LoVo (cell line): ENCODE results near the gene PFKM.
"Not testable (repeated sequence)": the region's sequence is repeated elsewhere in the genome, so short reads cannot be mapped to it uniquely, and the experiment has no call there.

Experiments
- DNase-seq: peaks from one replicate; pipeline ENCODE4 v3.0.0-alpha.2; 2016; ENCODE audit warnings: low spot score

The PFKM gene

DNA sequence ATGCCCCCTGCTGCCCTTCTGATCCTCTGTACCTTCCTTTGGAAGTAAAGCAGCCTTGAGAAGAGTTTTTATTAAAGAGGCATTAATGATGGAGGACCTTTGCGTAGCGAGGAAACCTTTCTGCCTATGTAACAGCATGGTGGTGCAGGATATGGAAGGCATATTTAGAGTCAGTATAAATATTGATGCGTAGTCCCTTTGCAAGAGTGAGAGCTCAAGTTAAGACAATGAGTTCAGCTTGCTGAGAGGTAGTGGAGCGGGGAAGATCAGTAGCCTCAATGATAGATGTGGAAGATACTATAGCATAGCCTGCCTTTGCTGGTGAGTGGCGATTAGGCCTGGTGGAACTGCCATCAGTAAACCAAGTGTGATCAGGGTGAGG lies 7.9 kb upstream of the PFKM start:
- not testable (repeated sequence) for DNase-seq

DNA sequence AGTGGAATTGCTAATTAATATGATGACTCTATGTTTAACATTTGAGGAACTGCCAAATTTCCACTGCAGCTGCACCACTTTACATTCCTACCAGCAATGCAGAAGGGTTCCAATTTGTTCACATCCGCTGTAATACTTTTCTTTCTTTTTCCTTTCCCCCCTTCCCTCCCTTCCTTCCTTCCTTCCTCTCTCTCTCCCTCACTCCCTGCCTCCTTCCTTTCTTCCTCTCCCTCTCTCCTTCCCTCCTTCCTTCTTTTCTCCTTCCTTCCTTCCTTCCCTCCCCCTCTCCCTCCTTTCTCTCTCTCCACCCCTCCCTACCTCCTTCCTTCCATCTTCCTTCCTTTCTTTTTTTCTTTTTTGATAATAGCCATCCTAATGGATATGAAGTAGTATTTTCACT lies 3.2 kb upstream of the PFKM start:
- no peak for DNase-seq

DNA sequence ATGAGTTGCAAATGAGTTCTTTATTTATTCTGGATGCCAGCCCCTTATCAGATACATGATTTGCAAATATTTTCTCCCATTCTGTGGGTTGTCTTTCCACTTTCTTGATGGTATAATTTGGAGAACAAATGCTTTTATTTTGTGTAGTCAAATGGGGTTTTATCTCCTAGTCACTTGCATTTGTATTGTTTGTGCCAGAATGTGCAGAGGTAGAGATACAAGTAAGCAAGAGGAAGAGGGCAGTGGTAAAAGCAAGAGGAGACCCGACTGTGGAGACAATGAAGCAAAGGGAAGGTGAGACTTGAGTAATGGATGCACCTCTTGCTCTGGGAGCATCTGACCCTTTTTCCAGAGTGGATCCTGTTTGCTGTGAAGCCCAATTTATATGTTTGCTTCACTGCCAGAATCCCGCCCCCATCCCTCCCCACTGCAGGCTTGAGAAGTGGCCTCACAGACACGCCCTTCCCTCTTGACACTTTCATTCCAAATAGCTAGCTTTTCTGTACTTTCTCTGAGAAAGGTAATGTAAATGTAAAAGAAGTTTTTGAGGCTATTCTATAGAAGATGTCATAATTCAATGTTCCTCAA lies 786 bp upstream of the PFKM start:
- peak; percentile 12 for DNase-seq

DNA sequence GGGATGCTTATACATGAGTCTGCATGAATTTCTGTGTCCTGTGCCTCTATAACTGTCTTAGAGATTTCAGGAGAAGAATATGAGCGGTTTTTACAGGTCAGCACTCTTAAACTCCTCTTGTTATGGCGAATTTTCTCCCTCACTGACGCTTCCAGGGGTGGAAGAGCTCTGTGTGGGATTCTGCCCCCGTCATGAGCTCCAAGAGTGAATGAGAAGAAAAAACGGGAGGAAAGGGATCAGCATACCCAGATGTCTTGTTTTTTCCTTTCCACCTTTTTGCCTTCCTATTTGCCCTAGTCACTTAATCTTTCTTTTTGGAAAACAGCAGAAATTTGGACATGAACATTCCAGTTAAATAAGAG lies 651 bp downstream of the PFKM start:
- DNase-seq, result no peak

DNA sequence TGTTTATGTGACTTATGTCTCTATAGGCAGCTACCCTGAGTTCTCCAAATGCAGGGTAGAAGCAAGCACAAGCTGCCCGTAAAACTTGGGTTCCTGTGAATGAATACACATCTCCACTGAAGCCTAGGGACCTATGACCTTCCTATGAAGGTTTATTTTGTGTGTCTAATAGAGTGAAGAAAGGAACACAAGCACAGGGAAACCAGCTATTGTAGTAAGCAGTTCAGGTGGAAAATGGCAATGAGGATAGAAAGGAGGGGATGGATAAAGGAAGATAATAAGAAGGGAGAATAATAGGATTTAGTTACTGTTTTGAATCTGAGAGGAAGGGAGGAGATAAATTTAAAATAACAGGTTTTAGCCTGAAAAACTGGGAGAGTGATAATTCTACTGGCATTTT lies 2.4 kb downstream of the PFKM start:
- DNase-seq, result no peak

DNA sequence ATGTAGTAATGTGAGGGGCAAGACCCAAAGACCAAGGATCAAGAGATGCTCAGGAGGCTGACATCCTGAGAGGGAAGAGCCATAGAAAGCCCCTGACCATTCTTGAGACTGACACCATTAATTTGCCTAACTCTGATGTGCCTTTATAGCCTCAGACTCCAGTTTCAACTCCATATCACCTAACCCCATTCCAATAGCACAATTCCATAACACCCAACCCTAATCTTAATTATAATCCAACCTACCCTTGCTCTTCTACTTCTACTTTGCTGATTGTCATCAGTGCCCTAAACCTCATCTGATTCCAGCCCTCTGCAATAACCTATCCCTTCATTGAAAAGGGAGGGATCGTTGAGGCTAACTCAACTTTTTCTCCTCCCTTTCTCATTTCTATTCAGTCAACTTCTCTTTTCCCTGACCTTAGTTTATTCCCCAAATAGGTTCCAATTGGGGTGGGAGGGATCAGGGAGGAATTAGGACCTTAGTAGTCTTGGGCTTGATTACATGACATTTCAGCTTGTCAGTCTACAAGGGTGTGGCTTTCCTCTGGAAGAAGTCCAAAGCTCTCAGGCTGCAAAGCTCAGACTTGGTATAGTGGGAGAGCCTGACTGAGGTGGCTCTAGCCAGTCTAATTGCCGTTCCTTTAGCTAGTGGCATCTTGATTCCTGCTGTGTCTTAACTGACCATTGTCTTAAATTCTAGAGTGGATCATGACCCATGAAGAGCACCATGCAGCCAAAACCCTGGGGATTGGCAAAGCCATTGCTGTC lies 3.1 kb downstream of the PFKM start:
- no peak for DNase-seq

DNA sequence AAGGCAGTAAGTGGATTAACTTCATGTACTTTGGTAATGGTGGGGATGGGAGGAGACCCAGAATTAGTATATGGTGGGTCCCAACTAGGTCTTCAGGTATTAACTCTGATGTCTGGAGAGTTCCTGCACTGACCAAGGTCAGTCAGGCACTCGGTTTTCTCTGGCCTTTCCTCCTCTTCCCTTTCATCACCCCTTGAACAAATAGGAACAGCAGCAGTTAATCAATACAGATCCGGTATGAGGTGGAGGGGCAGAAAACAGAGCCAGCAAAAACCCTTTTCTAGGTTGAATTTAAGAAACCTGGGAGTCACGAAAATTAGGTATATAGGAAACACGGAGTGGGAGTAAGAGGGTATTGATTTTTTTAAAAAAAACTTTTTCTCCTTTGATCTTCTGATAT lies 4.0 kb downstream of the PFKM start:
- no peak for DNase-seq

DNA sequence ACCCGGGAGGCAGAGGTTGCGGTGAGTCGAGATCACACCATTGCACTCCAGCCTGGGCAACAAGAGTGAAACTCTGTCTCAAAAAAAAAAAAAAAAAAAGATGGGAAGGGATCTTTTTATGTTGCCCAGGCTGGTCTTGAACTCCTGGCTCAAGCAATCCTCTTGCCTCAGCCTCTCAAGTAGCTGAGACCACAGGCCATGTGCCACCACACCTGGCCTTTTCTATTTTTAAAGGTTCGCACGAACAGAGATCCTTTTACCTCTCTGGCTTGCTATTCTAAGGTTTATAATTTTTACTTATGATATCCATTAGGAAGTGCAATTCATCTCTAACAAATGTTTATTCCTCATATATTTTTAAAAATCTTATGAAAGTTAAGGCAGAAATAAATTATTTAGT lies 6.4 kb downstream of the PFKM start:
- not testable (repeated sequence) for DNase-seq

DNA sequence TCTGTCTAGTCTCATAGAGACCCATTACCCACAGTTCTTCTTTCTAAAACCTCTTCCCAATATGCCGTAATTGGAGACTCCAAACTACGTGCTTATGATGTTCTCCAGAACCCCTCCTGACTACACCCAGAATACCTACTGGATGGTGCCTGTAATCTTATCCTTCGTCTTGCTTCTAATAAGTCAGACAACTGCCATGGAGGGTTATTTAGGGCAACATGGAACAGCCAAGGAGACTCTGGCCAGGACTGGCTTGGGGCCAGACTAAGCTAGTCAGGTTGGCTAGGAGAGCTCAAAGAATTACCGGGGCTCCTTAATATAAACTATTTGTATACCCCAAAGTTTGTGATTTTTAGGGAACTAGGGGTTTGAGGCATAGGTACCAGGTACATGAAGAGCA lies 6.8 kb downstream of the PFKM start:
- no peak for DNase-seq

DNA sequence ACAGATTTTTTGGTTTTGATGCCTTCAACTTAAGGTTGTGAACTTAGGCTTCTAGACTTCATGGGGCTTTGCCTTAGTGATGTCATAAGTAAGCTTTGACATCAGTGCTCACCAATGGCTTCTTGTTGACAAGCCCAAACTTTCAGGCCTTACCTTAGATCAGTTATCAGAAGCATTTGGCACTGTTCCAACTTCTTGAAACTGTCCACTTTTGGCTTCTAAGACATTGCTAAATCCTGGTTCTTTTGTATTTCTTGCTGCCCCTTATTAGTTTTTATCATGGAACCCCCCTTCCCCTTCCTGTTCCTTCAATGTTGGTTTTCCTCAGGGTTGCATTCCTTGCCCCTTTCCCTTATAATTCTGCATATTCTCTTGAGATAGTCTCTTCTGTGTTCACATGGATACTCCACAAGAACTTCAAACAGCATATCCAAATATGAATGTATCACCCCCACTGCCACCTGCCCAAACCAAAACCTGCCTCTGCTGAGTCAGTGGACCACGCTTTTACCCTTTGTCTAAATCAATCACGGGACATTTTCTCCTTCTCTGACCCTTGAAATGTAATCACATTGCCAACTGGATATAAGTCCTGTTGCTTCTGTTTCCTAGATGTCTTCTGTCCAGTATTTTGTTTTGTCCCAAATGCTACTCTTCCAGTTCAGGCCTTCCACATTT lies 7.9 kb downstream of the PFKM start:
- DNase-seq, result no peak

DNA sequence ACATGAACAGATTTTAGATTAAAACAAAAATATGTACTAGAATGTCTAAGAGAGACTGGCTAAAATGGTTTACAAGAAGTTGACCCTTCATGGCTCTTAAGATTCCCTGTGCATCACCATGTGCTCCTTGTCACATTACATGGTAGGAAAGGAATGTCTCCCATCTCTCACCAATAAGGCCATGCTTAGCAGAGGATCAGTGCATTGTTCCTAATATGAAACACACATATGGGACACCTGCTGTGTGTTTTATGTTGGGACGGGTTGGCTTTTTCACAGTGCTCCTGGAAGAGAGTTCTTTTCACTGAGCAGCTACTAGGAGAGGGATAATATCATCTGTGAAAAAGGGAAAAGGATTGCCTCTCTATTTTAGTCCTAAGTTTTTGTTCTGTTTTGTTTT lies 9.6 kb downstream of the PFKM start:
- DNase-seq, result no peak

DNA sequence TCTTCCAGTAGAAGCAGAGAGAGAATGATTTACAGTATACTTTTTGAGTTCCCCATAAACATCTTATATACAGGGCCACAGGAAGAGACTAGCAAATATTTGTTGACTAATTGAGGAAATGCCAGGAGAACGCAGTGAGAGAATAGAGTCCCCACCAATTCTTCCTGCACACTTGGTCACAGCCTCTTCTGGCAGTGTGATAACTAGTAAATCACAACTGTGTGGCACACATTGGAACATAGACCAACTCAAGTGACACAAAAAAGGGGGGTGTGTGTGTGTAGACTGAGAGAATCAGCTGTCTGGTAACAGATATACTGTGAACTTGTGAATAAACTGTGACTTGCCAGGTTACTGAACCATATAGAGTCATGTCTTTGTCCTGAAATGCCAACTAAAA lies 10.2 kb downstream of the PFKM start:
- no peak for DNase-seq

DNA sequence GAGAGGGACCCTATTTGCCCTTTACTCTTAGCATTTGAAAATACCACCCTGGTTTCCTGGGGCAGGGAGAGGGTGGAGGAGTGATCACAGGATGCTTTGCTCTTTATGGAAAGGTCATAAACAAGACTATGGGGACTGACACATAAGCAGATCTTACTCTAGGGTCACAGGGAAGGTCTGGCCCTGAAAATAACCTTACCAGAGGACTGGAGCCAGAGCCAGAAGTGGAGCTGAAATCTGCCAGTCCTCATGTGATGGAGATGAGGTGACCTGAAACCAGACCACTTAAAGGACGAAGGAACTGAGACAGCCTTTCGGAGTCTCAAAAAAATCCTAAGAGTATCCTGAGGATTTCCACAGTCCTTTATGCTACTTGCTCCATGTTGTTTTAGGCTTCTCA lies 12.4 kb downstream of the PFKM start:
- no peak for DNase-seq

DNA sequence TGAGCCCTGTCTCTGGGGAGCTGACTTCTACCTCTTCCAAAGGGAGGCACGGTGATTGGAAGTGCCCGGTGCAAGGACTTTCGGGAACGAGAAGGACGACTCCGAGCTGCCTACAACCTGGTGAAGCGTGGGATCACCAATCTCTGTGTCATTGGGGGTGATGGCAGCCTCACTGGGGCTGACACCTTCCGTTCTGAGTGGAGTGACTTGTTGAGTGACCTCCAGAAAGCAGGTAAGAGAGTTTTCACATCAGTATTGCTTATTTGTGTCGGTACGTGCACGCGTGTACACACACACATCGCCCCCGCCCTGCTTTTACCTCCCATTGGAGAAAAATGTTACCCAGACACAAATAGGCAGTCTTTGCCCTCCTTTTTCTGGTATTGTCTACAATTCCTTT lies 13.7 kb downstream of the PFKM start:
- no peak for DNase-seq

DNA sequence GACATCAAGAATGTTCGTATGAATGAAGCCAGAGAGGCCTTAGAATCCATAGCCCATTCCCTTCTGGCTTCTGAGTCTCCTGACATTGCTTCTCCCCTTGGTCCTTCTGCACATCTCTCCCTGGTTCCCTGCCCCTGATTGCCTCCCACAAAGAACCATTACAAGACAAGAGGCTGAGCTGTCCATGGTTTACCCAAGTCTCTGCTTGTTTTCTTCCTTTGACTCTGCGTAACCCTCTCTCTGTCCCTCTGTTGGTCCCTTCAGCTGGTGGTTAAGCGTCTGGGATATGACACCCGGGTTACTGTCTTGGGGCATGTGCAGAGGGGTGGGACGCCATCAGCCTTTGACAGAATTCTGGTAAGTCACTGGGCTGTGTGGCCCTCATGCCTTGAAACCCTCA lies 15.9 kb downstream of the PFKM start:
- no peak for DNase-seq

DNA sequence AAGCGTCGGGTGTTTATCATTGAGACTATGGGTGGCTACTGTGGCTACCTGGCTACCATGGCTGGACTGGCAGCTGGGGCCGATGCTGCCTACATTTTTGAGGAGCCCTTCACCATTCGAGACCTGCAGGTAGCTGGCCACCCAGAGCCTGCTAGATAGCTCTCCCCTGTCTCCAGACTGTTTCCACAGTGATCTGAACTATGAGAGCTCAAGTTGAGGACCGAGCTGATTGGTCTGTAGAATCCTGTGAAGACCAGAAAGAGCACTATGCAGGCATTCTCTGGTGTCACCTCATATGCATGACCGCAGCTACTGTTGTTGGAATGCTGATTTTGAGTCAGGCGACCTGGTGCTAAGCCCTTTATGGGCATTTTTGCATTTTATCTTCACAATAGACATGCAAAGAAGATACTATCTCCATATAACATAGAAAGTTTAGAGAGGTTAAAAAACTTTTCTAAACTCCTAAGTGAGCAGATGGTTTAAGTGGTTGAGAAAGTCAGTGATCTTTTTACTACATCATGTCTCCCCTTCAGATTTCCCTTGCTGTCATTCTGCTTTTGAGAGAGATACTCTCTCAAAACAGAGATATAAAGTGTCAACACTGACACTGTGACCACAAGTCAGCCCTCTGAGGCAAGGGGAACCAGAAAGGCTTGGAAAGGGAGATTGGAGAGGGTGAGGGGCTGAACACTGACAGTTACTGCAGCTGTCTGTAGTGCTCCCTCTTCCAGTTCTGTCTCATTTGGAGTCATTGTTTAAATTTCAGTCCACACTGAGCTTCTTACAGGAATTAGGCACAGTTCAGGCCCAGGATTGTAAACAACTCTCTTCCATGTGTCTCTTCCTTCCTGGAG lies 23.9 kb downstream of the PFKM start:
- no peak for DNase-seq

DNA sequence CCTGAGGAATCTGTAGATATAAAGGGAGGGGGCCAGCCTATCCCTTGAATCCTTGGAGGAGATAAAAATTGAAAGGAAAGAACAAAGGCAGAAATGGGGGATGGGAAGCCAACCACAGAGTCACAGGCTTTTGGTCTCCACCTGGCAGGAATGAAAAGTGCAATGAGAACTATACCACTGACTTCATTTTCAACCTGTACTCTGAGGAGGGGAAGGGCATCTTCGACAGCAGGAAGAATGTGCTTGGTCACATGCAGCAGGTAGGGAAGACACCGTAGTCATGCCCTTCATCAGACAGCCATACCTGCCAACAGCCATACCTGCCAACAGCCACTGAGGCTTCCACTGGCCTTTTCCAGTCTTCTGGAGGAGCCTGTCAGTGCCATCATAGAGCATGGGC lies 24.7 kb downstream of the PFKM start:
- no peak for DNase-seq

DNA sequence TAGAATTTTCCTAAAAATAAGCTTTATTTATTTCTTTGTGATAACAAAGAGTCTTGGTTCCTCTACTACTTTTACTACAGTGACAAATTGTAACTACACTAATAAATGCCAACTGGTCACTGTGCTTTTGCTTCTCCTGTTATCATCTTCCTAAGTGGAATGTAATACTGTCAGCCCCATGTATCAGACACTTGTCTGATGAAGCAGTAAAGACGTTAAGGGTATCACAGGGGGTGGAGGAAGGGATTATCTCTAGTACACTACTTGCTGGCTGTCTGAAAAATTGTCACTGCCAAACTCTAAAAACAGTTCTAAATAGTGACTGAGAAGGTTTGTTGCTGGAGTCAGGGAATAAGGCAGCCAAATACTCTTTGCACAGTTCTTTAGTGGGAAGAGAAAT lies 26.8 kb downstream of the PFKM start:
- no peak for DNase-seq

DNA sequence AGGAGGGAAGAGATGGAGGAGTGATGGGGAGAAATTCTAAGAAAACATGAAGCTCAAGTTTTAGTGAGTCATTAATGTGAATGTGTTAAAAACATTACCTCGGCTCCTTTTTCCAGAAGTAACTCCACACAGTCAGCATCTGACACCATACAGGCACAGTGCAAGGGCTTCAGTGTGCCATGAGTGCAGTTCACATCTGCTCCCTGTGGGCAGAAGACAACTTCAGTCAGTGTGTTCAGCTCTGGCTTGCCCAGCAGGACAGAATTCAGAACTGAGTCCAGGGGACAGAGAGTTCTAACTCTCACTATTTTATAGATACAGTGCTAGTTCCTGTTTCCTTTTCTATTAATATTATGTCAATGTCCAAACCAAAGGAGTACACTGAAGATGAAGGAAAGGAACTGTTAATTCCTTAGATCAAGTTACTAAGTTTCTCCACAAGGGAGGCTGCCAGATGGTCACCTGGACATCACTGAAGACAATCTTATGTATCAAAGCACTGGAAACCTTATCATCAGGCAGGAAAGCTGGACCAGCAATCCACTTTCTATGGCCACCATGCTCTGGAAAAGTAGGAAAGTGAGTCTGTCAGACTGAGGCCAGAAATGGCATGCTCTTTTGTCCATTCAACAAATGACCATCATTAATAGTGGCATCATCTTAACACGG lies 32.1 kb downstream of the PFKM start:
- no peak for DNase-seq

DNA sequence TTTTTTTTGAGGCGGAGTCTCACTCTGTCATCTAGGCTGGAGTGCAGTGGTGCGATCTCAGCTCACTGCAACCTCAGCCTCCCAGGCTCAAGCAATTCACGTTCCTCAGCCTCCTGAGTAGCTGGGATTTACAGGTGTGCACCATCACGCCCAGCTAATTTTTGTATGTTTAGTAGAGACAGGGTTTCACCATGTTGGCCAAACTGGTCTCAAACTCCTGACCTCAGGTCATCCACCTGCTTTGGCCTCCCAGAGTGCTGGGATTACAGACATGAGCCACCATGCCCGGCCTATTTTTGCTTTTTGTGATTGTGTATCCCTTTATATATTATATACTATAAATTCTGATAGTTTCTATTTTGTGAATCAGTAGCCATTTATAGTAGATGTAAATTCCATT lies 36.6 kb downstream of the PFKM start:
- DNase-seq, result not testable (repeated sequence)

DNA sequence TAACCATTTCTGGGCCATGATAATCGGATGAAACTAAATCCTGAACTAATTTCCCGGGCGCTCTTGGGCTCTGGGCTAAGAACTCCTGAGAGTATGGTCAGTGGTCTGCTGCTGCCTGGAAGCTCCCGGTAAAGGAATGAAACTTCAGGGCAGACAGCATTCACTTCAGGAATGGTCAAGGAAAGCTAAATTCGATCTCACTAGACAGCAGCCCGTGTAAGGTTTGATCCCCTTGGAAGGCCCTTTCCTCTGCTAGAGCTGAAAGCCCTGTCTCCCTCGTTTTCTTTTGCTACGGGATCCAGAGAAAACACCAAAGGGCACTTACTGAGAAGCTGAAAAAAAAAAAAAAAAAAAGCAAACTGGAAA lies 37.5 kb downstream of the PFKM start:
- no peak for DNase-seq
